Placental pericyte (primary cell): Measurements from ENCODE around the gene KRTCAP2. TPM values are rescaled to one million over a fixed set of nuclear protein-coding genes. Genes with fewer than 3 reads are reported as not detected.

Experiments
- small RNA-seq: library from RNA; depleted of rRNA; stranded (forward); fragments of <200 nt; gene quantifications from one replicate; pipeline ENCODE3, GENCODE V24; 2012; ENCODE audit warnings: low replicate concordance
- total RNA-seq: library from RNA; depleted of rRNA; stranded (reverse); fragments of >200 nt; gene quantifications from 2 replicates; pipeline ENCODE4 v1.2.3, GENCODE V29; 2012

KRTCAP2 gene
- 74.2 and 127 TPM in 2 replicates for total RNA-seq

GRCh38 chr1:155172732-155173477 lies at the start of gene KRTCAP2:
KRTCAP2 (minus strand) TSS chr1:155173304; CDS start chr1:155173224, 80 bp downstream.

GRCh38 chr1:155208541-155209311 lies 35.6 kb upstream of the KRTCAP2 start, which contains the start of gene MTX1:
MTX1 (plus strand) TSS chr1:155208695; CDS start chr1:155208805, 110 bp downstream.

GRCh38 chr1:155207806-155208540 lies 34.9 kb upstream of the KRTCAP2 start, which contains the start of gene THBS3:
THBS3 (minus strand) TSS chr1:155207897; CDS start chr1:155207876, 21 bp downstream.

GRCh38 chr1:155173478-155174323 lies 597 bp upstream of the KRTCAP2 start, which contains the start of gene TRIM46:
TRIM46 (plus strand) TSS chr1:155173849; CDS start chr1:155173967, 118 bp downstream.

GRCh38 chr1:155139895-155140629 lies 33.0 kb downstream of the KRTCAP2 start, which contains the start of gene DPM3:
DPM3 (minus strand) TSS chr1:155140531; CDS start chr1:155140240, 291 bp downstream.

GRCh38 chr1:155135415-155136028 lies 37.6 kb downstream of the KRTCAP2 start, which contains the start of gene SLC50A1:
SLC50A1 (plus strand) TSS chr1:155135852; CDS start chr1:155135912, 60 bp downstream.

GRCh38 chr1:155127105-155127966 lies 45.8 kb downstream of the KRTCAP2 start, which contains the start of gene EFNA1:
EFNA1 (plus strand) TSS chr1:155127876; CDS start chr1:155127978, 102 bp downstream.

Small RNA genes lying within 50 kb of the gene (small RNA-seq; reads per million reads assigned to genes)
- gene HMGN2P18, result not detected
- gene RF00019, result not detected

Other genes with a start within 250 kb of the KRTCAP2 start
- gene PMVK, start 236.6 kb downstream of the KRTCAP2 start, total RNA-seq, result 6.3 and 7.0 TPM in 2 replicates
- 35.4 and 80.8 TPM in 2 replicates for gene PBXIP1, start 217.2 kb downstream of the KRTCAP2 start, total RNA-seq
- 18.8 and 20.4 TPM in 2 replicates for gene PYGO2, start 211.5 kb downstream of the KRTCAP2 start, total RNA-seq
- 325 and 447 TPM in 2 replicates for gene SHC1, start 202.6 kb downstream of the KRTCAP2 start, total RNA-seq
- gene CKS1B, start 198.6 kb downstream of the KRTCAP2 start, total RNA-seq, result 17.7 and 101 TPM in 2 replicates
- gene FLAD1, start 190.0 kb downstream of the KRTCAP2 start, total RNA-seq, result 23.4 and 36.7 TPM in 2 replicates
- gene LENEP, start 179.7 kb downstream of the KRTCAP2 start, total RNA-seq, result 0.86 TPM in 1 of 2 replicates, not detected in the other
- 30.4 and 31.4 TPM in 2 replicates for gene ZBTB7B, start 170.5 kb downstream of the KRTCAP2 start, total RNA-seq
- 0.66 TPM in 1 of 2 replicates, not detected in the other for gene DCST2, start 139.5 kb downstream of the KRTCAP2 start, total RNA-seq
- not detected in 2 replicates for gene DCST1, start 139.5 kb downstream of the KRTCAP2 start, total RNA-seq
- 53.7 and 63.5 TPM in 2 replicates for gene ADAM15, start 122.0 kb downstream of the KRTCAP2 start, total RNA-seq
- gene EFNA4, start 109.6 kb downstream of the KRTCAP2 start, total RNA-seq, result 2.0 and 3.0 TPM in 2 replicates
- 0.43 and 0.66 TPM in 2 replicates for gene EFNA3, start 94.5 kb downstream of the KRTCAP2 start, total RNA-seq
- 0.14 TPM in 1 of 2 replicates, not detected in the other for gene EFNA1, start 45.4 kb downstream of the KRTCAP2 start, total RNA-seq
- 27.9 and 45.3 TPM in 2 replicates for gene SLC50A1, start 37.5 kb downstream of the KRTCAP2 start, total RNA-seq
- 24.9 and 28.6 TPM in 2 replicates for gene DPM3, start 32.8 kb downstream of the KRTCAP2 start, total RNA-seq
- 4.4 and 8.7 TPM in 2 replicates for gene TRIM46, start 545 bp upstream of the KRTCAP2 start, total RNA-seq
- gene THBS3, start 34.6 kb upstream of the KRTCAP2 start, total RNA-seq, result 11.7 and 41.6 TPM in 2 replicates
- gene MTX1, start 35.4 kb upstream of the KRTCAP2 start, total RNA-seq, result 45.3 and 63.3 TPM in 2 replicates
- 10.1 and 10.3 TPM in 2 replicates for gene ENTREP3, start 82.2 kb upstream of the KRTCAP2 start, total RNA-seq
- gene SCAMP3, start 89.1 kb upstream of the KRTCAP2 start, total RNA-seq, result 60.6 and 62.4 TPM in 2 replicates
- 22.8 and 32.9 TPM in 2 replicates for gene CLK2, start 100.2 kb upstream of the KRTCAP2 start, total RNA-seq
- 0.57 and 2.0 TPM in 2 replicates for gene HCN3, start 104.2 kb upstream of the KRTCAP2 start, total RNA-seq
- not detected in 2 replicates for gene PKLR, start 128.1 kb upstream of the KRTCAP2 start, total RNA-seq
- gene FDPS, start 135.6 kb upstream of the KRTCAP2 start, total RNA-seq, result 216 and 558 TPM in 2 replicates
- 10.7 and 30.8 TPM in 2 replicates for gene RUSC1, start 147.6 kb upstream of the KRTCAP2 start, total RNA-seq